Measurements from ENCODE around the gene SASH3.
A peak's percentile ranks its signal among the peaks of the same experiment; 100 is the strongest.

The SASH3 gene

GRCh38 chrX:129808829-129809796, 29.4 kb downstream of the SASH3 start:
- DNase-seq (ENCODE audit: low read depth) = no peak

- DNase-seq (ENCODE audit: low read depth) = no peak
These were observed 34.1 kb downstream of the SASH3 start for GRCh38 chrX:129813662-129814368.

GRCh38 chrX:129818123-129818522, 38.4 kb downstream of the SASH3 start:
- DNase-seq (ENCODE audit: low read depth) = no peak

- DNase-seq (ENCODE audit: low read depth) = peak; percentile 22
These were observed 43.4 kb downstream of the SASH3 start for GRCh38 chrX:129823115-129823514.

- no peak for DNase-seq (ENCODE audit: low read depth)
These were observed 43.8 kb downstream of the SASH3 start for GRCh38 chrX:129823522-129823921.

GRCh38 chrX:129824620-129825019, 44.9 kb downstream of the SASH3 start:
- DNase-seq (ENCODE audit: low read depth) = no peak

- no peak for DNase-seq (ENCODE audit: low read depth)
These were observed 46.2 kb downstream of the SASH3 start for GRCh38 chrX:129825746-129826505.

- DNase-seq (ENCODE audit: low read depth) = no peak
These were observed 50.7 kb downstream of the SASH3 start for GRCh38 chrX:129830494-129830893.

- DNase-seq (ENCODE audit: low read depth) = no peak
These were observed 51.5 kb downstream of the SASH3 start for GRCh38 chrX:129831091-129831885.

- DNase-seq (ENCODE audit: low read depth) = no peak
These were observed 53.6 kb downstream of the SASH3 start for GRCh38 chrX:129833153-129833990.

- DNase-seq (ENCODE audit: low read depth) = no peak
These were observed 57.1 kb downstream of the SASH3 start for GRCh38 chrX:129836827-129837226.

GRCh38 chrX:129840344-129840743, 60.6 kb downstream of the SASH3 start:
- no peak for DNase-seq (ENCODE audit: low read depth)

GRCh38 chrX:129842510-129843208, 62.9 kb downstream of the SASH3 start:
- no peak for DNase-seq (ENCODE audit: low read depth)

- DNase-seq (ENCODE audit: low read depth) = no peak
These were observed 63.4 kb downstream of the SASH3 start for GRCh38 chrX:129843209-129843458.

GRCh38 chrX:129843459-129844306, 63.9 kb downstream of the SASH3 start, which contains the start of gene ZDHHC9:
TSS of gene ZDHHC9 (minus strand) at chrX:129843886. CDS start at chrX:129841945, 1,941 bp downstream.
- DNase-seq (ENCODE audit: low read depth) = peak; percentile 73
